ENCODE data around the gene PTK6. TPM values are rescaled to one million over a fixed set of nuclear protein-coding genes. Genes with fewer than 3 reads are reported as not detected.

PTK6 gene
- total RNA-seq, 4 donors from 2014 or later: 0.38 to 0.68 (median 0.66) TPM; not detected in 1

GRCh38 chr20:63563225-63563935 is 26.2 kb upstream of the PTK6 start:
- TF ChIP-seq, protein P1, sequence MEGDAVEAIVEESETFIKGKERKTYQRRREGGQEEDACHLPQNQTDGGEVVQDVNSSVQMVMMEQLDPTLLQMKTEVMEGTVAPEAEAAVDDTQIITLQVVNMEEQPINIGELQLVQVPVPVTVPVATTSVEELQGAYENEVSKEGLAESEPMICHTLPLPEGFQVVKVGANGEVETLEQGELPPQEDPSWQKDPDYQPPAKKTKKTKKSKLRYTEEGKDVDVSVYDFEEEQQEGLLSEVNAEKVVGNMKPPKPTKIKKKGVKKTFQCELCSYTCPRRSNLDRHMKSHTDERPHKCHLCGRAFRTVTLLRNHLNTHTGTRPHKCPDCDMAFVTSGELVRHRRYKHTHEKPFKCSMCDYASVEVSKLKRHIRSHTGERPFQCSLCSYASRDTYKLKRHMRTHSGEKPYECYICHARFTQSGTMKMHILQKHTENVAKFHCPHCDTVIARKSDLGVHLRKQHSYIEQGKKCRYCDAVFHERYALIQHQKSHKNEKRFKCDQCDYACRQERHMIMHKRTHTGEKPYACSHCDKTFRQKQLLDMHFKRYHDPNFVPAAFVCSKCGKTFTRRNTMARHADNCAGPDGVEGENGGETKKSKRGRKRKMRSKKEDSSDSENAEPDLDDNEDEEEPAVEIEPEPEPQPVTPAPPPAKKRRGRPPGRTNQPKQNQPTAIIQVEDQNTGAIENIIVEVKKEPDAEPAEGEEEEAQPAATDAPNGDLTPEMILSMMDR (IDR thresholded peaks at IDR 0.05; ENCODE audit: low read depth): no peak

GRCh38 chr20:63562461-63563224 is 25.5 kb upstream of the PTK6 start:
- TF ChIP-seq, protein P1 (IDR thresholded peaks at IDR 0.05; ENCODE audit: low read depth): no peak

DNA sequence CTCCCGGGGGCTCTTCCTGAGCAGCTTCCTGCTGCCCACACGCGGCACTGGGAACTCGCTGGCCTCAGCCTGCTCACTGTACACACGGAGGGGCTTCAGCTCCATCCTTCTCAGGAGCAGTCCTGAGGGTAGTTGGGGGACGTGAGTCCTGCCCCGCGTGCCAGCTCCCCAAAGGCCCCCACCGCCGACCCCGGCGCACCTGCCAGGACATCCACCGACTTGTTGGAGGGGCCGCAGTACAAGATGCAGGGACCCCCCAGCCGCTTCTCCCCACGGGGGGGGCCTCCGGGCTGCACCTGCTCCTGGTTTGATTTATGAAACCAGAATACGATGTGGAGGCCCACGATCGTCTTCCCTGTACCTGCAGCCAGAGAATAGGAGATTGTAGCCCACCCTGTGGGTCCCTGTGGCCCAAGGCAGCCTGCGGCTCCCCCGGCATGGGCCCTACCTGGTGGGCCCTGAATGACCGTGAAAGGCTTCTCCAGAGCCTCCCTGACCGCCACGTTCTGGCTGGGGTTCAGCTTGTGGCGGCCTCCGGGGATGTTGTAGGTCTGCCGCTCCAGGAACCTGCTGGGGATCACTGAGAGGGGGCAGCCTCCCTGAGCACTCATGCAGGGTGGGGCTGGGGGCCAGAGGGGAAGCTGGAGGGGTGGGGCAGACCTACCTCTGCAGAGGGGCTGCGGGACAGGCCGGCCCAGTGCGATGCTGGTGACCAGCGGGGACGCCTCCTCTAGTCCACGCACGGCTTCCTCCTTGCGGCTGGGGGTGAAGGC is 24.6 kb upstream of the PTK6 start:
- TF ChIP-seq, protein P1 (IDR thresholded peaks at IDR 0.05; ENCODE audit: low read depth): no peak

DNA sequence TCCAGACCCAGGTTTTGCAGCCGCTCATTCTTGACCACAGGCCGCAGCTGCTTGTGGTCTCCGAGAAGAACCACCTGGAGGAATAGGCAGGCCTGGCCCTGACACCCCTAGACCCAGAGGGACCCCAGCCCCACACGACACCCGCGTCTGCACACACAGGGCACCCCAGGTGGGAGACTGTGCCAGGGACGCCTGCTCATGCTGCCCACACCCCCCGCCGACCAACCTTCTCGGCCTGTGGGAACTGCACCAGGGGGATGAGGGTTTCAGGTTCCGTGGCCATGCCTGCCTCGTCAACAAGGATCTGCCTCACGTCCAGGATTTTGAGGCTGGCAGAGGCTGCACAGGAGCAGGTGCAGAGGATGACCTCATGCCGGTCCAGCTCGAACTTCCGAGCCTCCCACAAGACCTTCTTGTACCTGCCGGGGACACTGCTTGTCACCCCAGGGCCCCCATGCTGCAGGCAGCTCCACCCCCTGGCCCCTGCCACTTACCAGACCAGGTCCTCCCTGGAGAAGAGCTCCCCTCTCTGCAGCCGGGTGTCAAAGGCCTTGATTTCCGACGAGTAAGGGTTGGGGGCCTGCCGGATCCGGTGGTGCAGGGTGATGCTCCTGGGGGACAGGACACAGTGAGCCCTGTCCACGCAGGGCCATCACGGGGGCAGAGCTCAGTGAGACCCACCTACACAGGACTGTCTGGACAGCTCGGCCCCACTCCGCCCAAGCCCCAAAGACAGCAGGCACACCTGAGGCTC is 23.9 kb upstream of the PTK6 start:
- TF ChIP-seq, protein P1 (IDR thresholded peaks at IDR 0.05; ENCODE audit: low read depth): no peak

DNA sequence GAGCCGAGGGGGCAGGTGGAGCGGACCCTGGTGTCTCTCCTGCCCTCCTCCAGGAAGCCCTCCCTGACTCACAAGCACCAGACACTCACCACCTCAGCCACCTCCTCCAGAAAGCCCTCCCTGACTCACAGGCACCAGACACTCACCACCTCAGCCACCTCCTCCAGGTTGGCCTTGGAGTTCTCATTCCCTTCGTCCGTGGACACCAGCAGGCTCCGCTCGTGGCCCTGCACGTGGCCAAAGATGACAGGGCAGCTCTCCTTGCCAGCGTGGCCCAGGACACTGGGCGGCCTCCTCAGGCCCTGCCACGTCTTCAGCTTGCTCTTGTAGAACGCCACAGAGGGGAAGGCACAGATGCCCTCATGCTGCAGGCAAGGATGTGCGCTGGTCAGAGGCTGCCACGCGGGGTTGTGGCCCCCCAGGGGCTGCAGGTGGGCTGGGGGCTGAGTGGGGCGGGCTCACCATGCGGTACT is 23.2 kb upstream of the PTK6 start:
- TF ChIP-seq, protein P1 (IDR thresholded peaks at IDR 0.05; ENCODE audit: low read depth): no peak

DNA sequence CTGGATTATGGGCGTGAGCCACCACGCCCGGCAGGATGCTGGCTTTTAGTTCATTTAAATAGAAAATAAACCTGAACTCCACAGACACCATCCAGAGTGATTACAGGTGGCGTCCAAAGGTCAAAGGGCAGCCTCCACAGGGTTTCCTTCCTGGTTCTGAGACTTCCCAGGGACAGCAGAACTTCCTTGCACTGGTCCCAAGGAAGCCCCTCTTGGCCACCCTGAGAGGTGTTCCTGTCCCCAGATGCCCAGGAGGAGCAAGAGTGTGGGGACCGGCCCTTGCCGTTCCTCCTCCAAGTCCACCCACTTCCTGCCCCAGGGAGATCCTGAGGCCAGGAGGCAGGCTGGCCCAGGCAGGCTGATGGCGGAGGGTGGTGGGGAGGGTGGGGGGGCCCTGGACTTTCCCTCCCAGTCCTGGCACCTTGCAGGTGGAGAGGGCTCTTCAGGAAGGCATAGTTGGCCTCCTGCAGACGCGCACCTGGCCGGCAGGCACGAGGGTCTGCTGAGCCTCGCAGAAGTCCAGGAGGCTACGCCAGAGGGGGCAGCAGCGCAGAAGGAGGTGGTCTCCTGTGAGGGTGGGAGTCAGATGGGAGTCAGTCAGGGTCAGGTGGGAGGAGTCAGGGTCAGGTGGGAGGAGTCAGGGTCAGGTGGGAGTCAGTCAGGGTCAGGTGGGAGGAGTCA is 21.8 kb upstream of the PTK6 start:
- TF ChIP-seq, protein P1 (IDR thresholded peaks at IDR 0.05; ENCODE audit: low read depth): no peak

Measured in subcutaneous adipose tissue (tissue), 4 donors.